GM12801 (cell line): Measurements from ENCODE around the gene NINL.

Source experiments
- CTCF ChIP-seq: IDR thresholded peaks from one replicate; pipeline ENCODE4 v1.5.1; 2011; ENCODE audit warnings: control low read depth; ENCODE audit not compliant: insufficient read length; ENCODE audit errors: extremely low read depth

Gene NINL

GRCh38 chr20:25584905-25585704 is at the start of gene NINL:
TSS of gene NINL (minus strand) at chr20:25585531. CDS start at chr20:25526587, 58,944 bp downstream.
- TF ChIP-seq CTCF, result no peak

GRCh38 chr20:25632940-25633790 is 47.8 kb upstream of the NINL start:
- TF ChIP-seq CTCF, result no peak

GRCh38 chr20:25629816-25630499 is 44.6 kb upstream of the NINL start:
- no peak for TF ChIP-seq CTCF

GRCh38 chr20:25626779-25627178 is 41.4 kb upstream of the NINL start:
- no peak for TF ChIP-seq CTCF

GRCh38 chr20:25624500-25624939 is 39.2 kb upstream of the NINL start:
- no peak for TF ChIP-seq CTCF

- TF ChIP-seq CTCF, result no peak
These were observed 38.6 kb upstream of the NINL start, which contains the start of gene NANP for GRCh38 chr20:25623736-25624499. TSS of gene NANP (minus strand) at chr20:25624014. CDS start at chr20:25623948, 66 bp downstream.
